ENCODE measurements around the gene CBY1.

CBY1 gene

DNA sequence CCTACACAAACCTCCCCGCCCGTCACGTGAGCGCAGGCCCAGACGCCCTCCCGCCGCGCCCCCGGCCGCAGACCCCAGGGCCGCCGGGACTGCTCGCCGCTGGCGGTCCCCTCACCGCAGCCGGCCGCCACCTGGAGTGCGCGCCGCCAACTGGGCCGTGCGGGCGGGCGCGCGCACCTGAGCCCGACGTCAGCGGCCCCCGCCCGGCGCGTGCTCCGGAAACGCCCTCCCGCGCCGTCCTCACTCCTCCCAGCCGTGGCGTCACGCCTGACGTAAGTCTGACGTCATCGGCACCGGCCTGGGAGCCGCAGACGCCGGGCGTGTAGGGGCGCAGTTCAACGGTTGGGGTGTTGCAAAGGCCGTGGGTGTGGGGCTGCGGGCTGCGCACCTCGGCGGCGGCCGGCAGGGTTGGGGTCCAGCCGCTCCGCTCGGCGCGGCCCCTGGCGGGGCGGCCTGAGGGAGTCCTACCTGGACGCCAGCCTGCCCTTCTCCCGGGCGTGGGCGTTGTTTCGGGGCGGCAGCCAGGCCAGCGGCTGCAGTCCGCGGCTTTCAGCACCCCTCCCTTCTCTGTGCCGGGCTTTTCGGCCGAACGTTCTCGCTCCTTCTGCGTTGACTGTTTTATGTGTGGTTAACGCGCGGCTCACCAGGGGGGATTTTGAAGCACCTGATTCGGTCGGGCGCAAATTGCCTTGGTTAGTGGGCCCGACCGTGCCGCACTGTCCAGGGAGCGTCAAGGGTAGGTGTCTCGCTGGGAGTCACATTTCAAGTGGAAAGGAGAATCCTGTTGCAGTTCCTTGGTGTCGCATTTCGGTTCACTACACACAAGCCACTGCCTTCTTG lies 44.6 kb downstream of the CBY1 start, which contains the start of gene JOSD1:
Gene JOSD1, minus strand, starts transcription at position 155 of the 840 bp plus-strand sequence. CDS start 956 bp downstream, outside the sequence.
- DNase-seq (ENCODE audit: low read depth), result peak; percentile 95

GRCh38 chr22:38704654-38705234 lies 48.3 kb downstream of the CBY1 start:
- no peak for DNase-seq (ENCODE audit: low read depth)

- peak; percentile 95 for DNase-seq (ENCODE audit: low read depth)
These were observed 49.0 kb downstream of the CBY1 start, which contains the start of gene GTPBP1 for GRCh38 chr22:38705235-38706100. Gene GTPBP1, plus strand, starts transcription at chr22:38705944. Its CDS starts 12 bp downstream, at chr22:38705956.

- DNase-seq (ENCODE audit: low read depth), result peak; percentile 18
These were observed 49.9 kb downstream of the CBY1 start for GRCh38 chr22:38706101-38706900.

DNA sequence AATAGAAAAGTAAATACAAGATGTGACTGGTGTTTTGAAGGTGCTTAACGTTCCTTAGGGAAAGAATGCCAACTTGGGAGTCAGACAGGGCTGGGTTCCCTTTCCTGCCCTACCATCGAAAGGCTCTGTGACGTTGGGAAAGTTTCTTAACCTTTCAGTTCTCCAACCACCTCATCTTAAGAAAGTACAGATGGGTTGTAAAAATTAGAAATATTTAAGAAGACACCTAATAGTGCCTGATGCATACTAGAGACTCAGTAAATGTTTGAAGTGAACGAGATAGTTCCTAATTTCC lies 50.4 kb downstream of the CBY1 start:
- DNase-seq (ENCODE audit: low read depth), result no peak

- DNase-seq (ENCODE audit: low read depth), result no peak
These were observed 50.9 kb downstream of the CBY1 start for GRCh38 chr22:38707346-38707745.

DNA sequence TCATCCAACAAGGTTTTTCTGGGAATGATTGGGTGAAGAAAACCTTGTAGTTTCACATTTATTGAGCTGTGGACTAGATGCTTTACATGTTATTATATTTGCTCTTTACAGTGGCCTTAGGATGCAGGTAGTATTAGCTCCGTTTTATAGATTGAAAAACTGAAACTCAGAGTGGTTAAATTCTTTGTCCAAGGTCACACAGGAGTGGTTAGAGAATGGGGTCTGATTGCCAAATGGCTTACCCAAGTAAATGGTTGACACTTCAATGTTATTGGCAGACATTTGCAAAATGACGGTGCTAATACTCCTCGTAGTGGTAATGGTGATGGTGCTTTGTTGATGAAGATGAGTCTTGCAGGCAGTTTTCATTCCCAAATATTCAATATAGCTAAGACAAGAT lies 51.5 kb downstream of the CBY1 start:
- DNase-seq (ENCODE audit: low read depth), result no peak

DNA sequence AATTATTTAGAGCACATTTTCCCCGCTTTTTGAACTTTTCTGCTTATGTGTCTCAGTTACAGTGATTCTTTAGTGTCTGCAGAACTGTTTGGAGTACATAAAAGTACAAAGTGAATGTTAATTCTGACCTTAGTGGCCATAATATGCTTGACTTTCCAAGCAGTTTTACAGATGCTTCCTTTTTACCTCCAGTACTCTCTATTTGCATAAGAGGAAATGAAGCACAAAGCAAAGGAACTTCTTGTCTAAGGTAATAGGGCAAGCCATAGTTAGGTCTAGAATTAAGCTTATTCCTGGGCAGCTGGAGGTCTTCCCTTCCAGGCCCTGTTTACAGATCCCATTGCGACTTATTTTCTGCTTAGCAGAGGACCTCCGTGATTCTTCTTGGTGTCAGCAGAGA lies 52.9 kb downstream of the CBY1 start:
- DNase-seq (ENCODE audit: low read depth), result no peak

DNA sequence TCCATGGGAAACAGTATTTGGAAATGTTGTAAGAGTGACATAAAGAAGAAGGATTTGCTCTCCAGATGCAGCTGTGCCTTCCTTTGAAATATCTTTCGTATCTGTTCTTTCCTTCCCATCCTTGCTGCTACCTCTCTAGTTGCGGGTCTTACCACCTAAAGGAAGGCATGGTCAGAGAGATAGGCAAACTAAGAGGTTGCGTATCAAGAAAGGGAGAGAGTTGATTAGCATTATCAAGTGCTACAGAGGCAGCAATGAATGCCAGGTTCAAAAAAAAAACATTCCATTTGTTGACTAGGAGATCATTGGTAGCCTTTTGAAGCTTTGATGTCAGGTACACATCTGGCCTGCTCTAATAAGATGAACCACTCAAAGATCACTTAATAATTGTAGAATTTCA lies 53.9 kb downstream of the CBY1 start:
- no peak for DNase-seq (ENCODE audit: low read depth)

- DNase-seq (ENCODE audit: low read depth), result no peak
These were observed 54.4 kb downstream of the CBY1 start for GRCh38 chr22:38710866-38711265.

DNA sequence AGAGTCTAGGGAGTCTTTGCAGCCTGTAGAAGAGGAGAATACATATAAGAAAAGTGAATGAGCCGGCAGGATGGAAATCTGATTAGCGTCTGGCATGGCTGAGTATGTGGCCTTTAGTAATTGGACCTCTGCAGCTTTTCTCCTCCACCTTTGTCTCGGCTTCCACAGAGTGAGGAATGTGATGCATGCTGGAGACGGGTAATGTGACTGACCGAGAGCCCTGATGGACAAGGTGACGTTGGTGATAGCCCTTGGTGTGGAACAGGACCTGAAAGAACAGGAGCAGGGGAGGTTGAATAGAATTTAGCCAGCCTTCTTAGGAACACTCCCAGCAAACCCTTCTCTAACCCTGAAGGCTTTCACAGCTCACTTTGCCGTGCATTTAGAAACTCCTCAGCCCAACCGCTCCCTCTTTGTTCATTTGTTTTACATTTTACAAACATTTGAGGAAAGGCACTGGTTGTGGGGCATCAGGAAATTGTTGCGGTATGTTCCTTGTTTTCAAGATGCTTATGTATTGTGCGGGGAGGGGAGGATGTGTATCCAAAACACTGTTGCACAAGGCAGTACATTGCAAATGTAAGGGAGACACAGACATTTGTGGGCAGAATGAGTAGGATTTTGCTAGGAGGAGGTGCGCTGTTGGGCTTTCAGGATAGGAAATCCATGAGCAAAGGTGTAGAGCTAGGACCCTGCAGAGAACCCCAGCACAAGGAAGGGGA lies 56.2 kb downstream of the CBY1 start:
- no peak for DNase-seq (ENCODE audit: low read depth)

GRCh38 chr22:38713921-38714320 lies 57.5 kb downstream of the CBY1 start:
- DNase-seq (ENCODE audit: low read depth), result no peak

DNA sequence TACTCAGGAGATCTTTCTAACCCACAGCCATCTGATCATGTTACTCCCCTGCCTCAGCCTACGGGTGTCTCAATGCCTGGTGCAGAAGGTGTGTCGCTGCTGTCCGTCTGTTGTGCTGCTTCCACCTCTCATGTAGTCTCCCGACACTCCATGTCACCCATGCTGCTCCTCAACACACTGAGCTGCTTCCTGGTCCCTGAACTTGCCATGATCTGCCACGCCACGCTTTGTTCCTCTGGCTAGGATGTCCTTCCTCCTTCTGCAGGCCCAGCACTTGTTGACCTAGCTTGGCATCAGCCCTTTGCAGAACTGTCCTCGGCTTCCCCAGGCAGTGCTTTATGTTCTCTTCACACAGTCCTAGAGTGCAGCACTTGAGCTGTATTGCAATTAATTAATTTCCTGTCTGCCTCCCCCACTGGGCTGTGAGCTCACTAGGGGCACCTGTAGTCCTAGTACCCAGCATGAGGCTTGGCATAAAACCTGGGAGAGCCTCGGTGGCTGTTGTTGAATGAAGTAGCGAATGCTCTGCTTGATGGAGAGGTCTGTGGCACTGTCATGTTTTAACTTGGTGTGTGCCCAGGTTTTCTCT lies 58.8 kb downstream of the CBY1 start:
- no peak for DNase-seq (ENCODE audit: low read depth)

DNA sequence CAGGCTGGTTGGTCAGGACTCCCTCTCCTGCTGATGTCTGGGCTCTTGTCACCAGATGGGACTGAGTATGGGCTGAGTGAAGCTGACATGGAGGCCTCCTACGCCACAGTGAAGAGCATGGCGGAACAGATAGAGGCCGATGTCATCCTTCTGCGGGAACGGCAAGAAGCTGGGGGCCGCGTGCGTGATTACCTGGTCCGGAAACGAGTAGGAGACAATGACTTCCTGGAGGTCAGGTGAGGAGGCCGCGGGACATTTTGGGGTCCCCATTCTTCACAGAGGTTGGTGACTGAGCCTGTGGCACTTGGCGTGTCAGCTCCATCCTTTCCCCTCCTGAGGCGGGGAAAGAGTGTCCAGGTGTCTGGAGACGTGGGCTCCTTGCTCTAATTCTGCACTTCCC lies 59.4 kb downstream of the CBY1 start:
- no peak for DNase-seq (ENCODE audit: low read depth)

DNA sequence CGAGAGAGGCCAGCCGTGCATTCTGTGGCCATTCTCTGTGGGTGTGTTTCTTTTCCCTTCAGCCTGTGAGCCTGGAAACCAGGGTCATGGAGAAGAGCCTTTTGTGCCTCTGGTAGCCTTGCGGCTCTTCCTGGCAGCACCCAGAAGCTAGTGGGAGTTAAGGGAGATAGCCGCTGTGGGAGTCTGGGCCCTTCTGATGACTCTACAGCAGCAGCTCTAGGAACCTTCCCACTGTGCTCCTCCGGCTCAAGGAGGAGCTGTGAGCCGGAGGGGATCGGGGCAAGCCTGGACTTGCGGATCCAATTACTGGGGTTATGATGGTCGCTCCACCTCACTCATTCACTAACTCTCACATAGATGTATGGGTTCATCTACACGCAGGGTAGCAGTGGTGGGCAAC lies 59.8 kb downstream of the CBY1 start:
- no peak for DNase-seq (ENCODE audit: low read depth)

- no peak for DNase-seq (ENCODE audit: low read depth)
These were observed 60.4 kb downstream of the CBY1 start for GRCh38 chr22:38716826-38717225.

GRCh38 chr22:38717244-38717643 lies 60.8 kb downstream of the CBY1 start:
- no peak for DNase-seq (ENCODE audit: low read depth)

DNA sequence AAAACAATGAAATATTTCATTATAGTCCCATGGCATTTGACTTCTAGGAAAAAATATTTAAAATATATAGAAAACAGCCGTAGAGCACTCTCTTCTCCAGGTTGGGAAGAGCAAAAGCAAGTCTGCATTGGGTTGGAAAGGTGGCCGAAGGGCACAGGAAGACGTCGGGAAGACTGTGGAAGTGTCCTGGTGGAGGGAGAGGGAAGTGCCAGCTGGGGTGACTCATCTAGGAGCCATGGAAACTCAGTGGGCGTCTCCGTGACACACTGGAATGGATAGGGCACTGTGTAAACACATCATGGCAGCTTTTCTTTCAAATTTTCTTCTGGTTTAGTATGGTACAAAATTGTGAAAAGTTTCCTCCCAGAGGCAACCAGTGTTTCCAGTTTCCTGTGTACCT lies 62.0 kb downstream of the CBY1 start:
- no peak for DNase-seq (ENCODE audit: low read depth)

DNA sequence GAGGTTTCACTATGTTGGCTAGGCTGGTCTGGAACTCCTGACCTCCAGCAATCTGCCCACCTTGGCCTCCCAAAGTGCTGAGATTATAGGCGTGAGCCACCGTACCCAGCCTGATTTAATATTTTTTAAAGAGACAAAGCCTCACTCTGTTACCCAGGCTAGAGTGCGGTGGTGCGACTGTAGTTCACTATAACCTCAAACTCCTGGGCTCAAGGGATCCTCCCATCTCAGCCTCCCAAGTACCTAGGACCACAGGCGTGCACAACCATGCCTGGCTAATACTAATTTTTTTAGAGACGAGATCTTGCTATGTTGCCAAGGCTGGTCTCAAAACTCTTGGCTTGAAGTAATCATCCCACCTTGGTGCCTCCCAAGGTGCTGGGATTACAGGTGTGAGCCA lies 62.8 kb downstream of the CBY1 start:
- no peak for DNase-seq (ENCODE audit: low read depth)

- no peak for DNase-seq (ENCODE audit: low read depth)
These were observed 63.9 kb downstream of the CBY1 start for GRCh38 chr22:38720350-38720749.

- no peak for DNase-seq (ENCODE audit: low read depth)
These were observed 65.1 kb downstream of the CBY1 start for GRCh38 chr22:38721551-38721950.

All from activated gamma-delta T cell treated with anti-CD3 and anti-CD28 coated beads, Interleukin-2, amount 50 U/mL, for 16 hours (primary cell).